Liver (tissue), 9 donors: ENCODE data around the gene C8B. TPM values are rescaled to one million over a fixed set of nuclear protein-coding genes. Genes with fewer than 3 reads are reported as not detected.

Experiments used
- DNase-seq: peaks from one replicate; pipeline ENCODE4 v3.0.0-alpha.2; 2017; ENCODE audit warnings: low spot score
- H3K27ac ChIP-seq, 2 donors: one replicate each; pipeline ENCODE4 v1.7.0; 2013; ENCODE audit warnings: inconsistent platforms in 2 of 2, low read length in 2 of 2, control low read depth in 1 of 2, low read depth in 1 of 2, mild to moderate bottlenecking in 1 of 2
- H3K27me3 ChIP-seq, 4 donors: one replicate each; pipeline versions ENCODE4 v1.6.1 to v1.7.0; 2013; ENCODE audit warnings: low read length in 3 of 4, inconsistent platforms in 1 of 4, mild to moderate bottlenecking in 1 of 4, moderate library complexity in 1 of 4; ENCODE audit not compliant: control insufficient read depth in 4 of 4, insufficient read depth in 4 of 4
- H3K36me3 ChIP-seq, 4 donors: one replicate each; pipeline versions ENCODE4 v1.6.1 to v1.7.0; 2013; ENCODE audit warnings: low read length in 3 of 4, mild to moderate bottlenecking in 3 of 4, low read depth in 1 of 4, moderate library complexity in 1 of 4; ENCODE audit not compliant: control insufficient read depth in 4 of 4, insufficient read depth in 3 of 4
- H3K4me1 ChIP-seq, 4 donors: one replicate each; pipeline versions ENCODE4 v1.6.1 to v1.7.0; 2013; ENCODE audit warnings: low read length in 3 of 4, mild to moderate bottlenecking in 3 of 4, moderate library complexity in 1 of 4; ENCODE audit not compliant: control insufficient read depth in 4 of 4, insufficient read depth in 4 of 4
- H3K4me3 ChIP-seq, 3 donors: one replicate each; pipeline versions ENCODE4 v1.6.1 to v1.7.0; 2013; ENCODE audit warnings: low read length in 3 of 3, control low read depth in 1 of 3, low read depth in 1 of 3, mild to moderate bottlenecking in 1 of 3
- H3K9ac ChIP-seq, 2 donors: one replicate each; pipeline ENCODE4 v1.7.0; 2013; ENCODE audit warnings: low read length in 2 of 2, mild to moderate bottlenecking in 2 of 2, moderate library complexity in 2 of 2, control low read depth in 1 of 2, low read depth in 1 of 2
- H3K9me3 ChIP-seq, 4 donors: one replicate each; pipeline versions ENCODE4 v1.6.1 to v1.7.0; 2013; ENCODE audit warnings: low read length in 3 of 4; ENCODE audit not compliant: control insufficient read depth in 4 of 4
- ATF3 ChIP-seq: IDR thresholded peaks from 2 replicates; pipeline ENCODE4 v1.6.1; 2016; ENCODE audit warnings: antibody characterized with exemption
- CTCF ChIP-seq: fragments of 150-350 bp; IDR thresholded peaks from 2 replicates; pipeline ENCODE4 v1.5.1; 2017; ENCODE audit warnings: improper control_type of control experiment, low read depth, low read length; ENCODE audit not compliant: missing input control
- EGR1 ChIP-seq, 2 donors: IDR thresholded peaks; 2 replicates each; pipeline ENCODE4 v1.6.1; 2016 to 2018; ENCODE audit warnings: antibody characterized with exemption in 2 of 2, low read depth in 2 of 2
- FOXA1 ChIP-seq: IDR thresholded peaks from 2 replicates; pipeline ENCODE4 v1.6.1; 2016; ENCODE audit warnings: antibody characterized with exemption
- FOXA2 ChIP-seq: IDR thresholded peaks from 2 replicates; pipeline ENCODE4 v1.6.1; 2016; ENCODE audit warnings: antibody characterized with exemption
- GABPA ChIP-seq, 2 donors: IDR thresholded peaks in 1 of 2; conservative IDR thresholded peaks in 1 of 2; 2 replicates each; pipeline ENCODE4 v1.6.1; 2016; ENCODE audit warnings: antibody characterized with exemption in 2 of 2, mild to moderate bottlenecking in 1 of 2, moderate library complexity in 1 of 2
- HNF4A ChIP-seq, 2 donors: conservative IDR thresholded peaks; 2 replicates each; pipeline ENCODE4 v1.6.1; 2016; ENCODE audit warnings: antibody characterized with exemption in 2 of 2, mild to moderate bottlenecking in 2 of 2
- HNF4G ChIP-seq: IDR thresholded peaks from 2 replicates; pipeline ENCODE4 v1.6.1; 2016; ENCODE audit warnings: antibody characterized with exemption
- JUND ChIP-seq, 2 donors: IDR thresholded peaks; 2 replicates each; pipeline ENCODE4 v1.6.1; 2016; ENCODE audit warnings: antibody characterized with exemption in 2 of 2
- MAX ChIP-seq: IDR thresholded peaks from 2 replicates; pipeline ENCODE4 v1.6.1; 2016; ENCODE audit warnings: antibody characterized with exemption
- NR2F2 ChIP-seq: IDR thresholded peaks from 2 replicates; pipeline ENCODE4 v1.6.1; 2016; ENCODE audit warnings: antibody characterized with exemption
- RAD21 ChIP-seq, 2 donors: IDR thresholded peaks; 2 replicates each; pipeline ENCODE4 v1.6.1; 2016; ENCODE audit warnings: antibody characterized with exemption in 2 of 2, mild to moderate bottlenecking in 2 of 2
- REST ChIP-seq: IDR thresholded peaks from 2 replicates; pipeline ENCODE4 v1.6.1; 2016; ENCODE audit warnings: antibody characterized with exemption, mild to moderate bottlenecking
- RXRA ChIP-seq, 2 donors: IDR thresholded peaks; 2 replicates each; pipeline ENCODE4 v1.6.1; 2017 to 2018; ENCODE audit warnings: antibody characterized with exemption in 2 of 2, mild to moderate bottlenecking in 1 of 2
- SP1 ChIP-seq: IDR thresholded peaks from 2 replicates; pipeline ENCODE4 v1.6.1; 2018; ENCODE audit warnings: antibody characterized with exemption, mild to moderate bottlenecking
- TAF1 ChIP-seq: conservative IDR thresholded peaks from 2 replicates; pipeline ENCODE4 v1.6.1; 2016; ENCODE audit warnings: antibody characterized with exemption, mild to moderate bottlenecking
- YY1 ChIP-seq: IDR thresholded peaks from 2 replicates; pipeline ENCODE4 v1.6.1; 2016; ENCODE audit warnings: antibody characterized with exemption, mild to moderate bottlenecking
- ZBTB33 ChIP-seq: IDR thresholded peaks from 2 replicates; pipeline ENCODE4 v1.6.1; 2016; ENCODE audit warnings: antibody characterized with exemption
- WGBS: extraction: QIAGEN DNeasy Blood & Tissue Kit; methylation state at CpG from one replicate; pipeline ENCODE4 v1.1.7; 2013; 5-methylcytosine and 5-hydroxymethylcytosine counted together
- polyA plus RNA-seq, 2 donors: library from polyadenylated mRNA; stranded (reverse) in 1 of 2; unstranded in 1 of 2; fragments of 200-250 nt in 1 of 2; fragments of >200 nt in 1 of 2; fragmentation: Nextera tagmentation in 1 of 2; extraction: Ambion mirVana in 1 of 2; gene quantifications; one replicate each; pipeline versions ENCODE4 v1.2.1 to v1.2.3, GENCODE V29; 2013 to 2015
- total RNA-seq, 2 donors: library from RNA; depleted of rRNA; stranded (reverse); fragments of >200 nt; gene quantifications; one replicate each; pipeline ENCODE4 v1.2.3, GENCODE V29; 2014
- donor health status: healthy.
- donor health status: healthy.
- donor health status: healthy.
- donor health status: healthy.
- donor health status: healthy.

The C8B gene
- total and polyA plus RNA-seq, 4 donors, result 151 to 703 (median 356) TPM

- no peak overlapping the region for H3K9ac ChIP-seq
- no peak for TF ChIP-seq SP1
- TF ChIP-seq CTCF, result no peak
- TF ChIP-seq HNF4A (conservative IDR thresholded peaks at IDR 0.05), result no peak
- TF ChIP-seq GABPA (IDR thresholded peaks at IDR 0.05 in 1 of 2, conservative IDR thresholded peaks at IDR 0.05 in 1 of 2), result no peak
- TF ChIP-seq FOXA1, result no peak
- TF ChIP-seq RAD21 (IDR thresholded peaks at IDR 0.05), result no peak
- no peak for TF ChIP-seq EGR1 (IDR thresholded peaks at IDR 0.05; ENCODE audit: low read depth in 2 of 2)
- no peak for TF ChIP-seq TAF1
- TF ChIP-seq MAX, result no peak
- no peak for TF ChIP-seq FOXA2
- no peak for TF ChIP-seq YY1
- TF ChIP-seq NR2F2, result no peak
- no peak for TF ChIP-seq ATF3
- no peak for TF ChIP-seq ZBTB33
- TF ChIP-seq JUND (IDR thresholded peaks at IDR 0.05), result no peak
- TF ChIP-seq RXRA (IDR thresholded peaks at IDR 0.05), result no peak
- TF ChIP-seq HNF4G, result no peak
- no peak for TF ChIP-seq REST
- H3K27ac ChIP-seq, result peak overlapping the region in 1 of 2 donors; percentile 65
- no peaks in the 10 kb centered on the region for H3K9me3 ChIP-seq
- no peaks in the 10 kb centered on the region for H3K27me3 ChIP-seq
- DNase-seq, result no peak
- WGBS, result 43% methylated on average over 3 of the region's 3 CpGs
- peaks cover 0 to 68% (median 49%) of the 10 kb centered on the region in 4 donors for H3K36me3 ChIP-seq
- H3K4me1 ChIP-seq, result peaks cover 3 to 83% (median 56%) of the 10 kb centered on the region in 4 donors
- no peak overlapping the region for H3K4me3 ChIP-seq
Measured at GRCh38 chr1:56957931-56958330, 7.9 kb downstream of the C8B start.
